Loucy (cell line): ENCODE data around the gene CDC42EP3.

ENCODE experiments used
- H2AFZ ChIP-seq: fragments of 200-600 bp; sonication (generic); 2 replicates; pipeline ENCODE4 v1.6.0; 2016; ENCODE audit warnings: antibody characterized with exemption, mild to moderate bottlenecking, low read length, moderate library complexity
- H3F3A ChIP-seq: fragments of 200-600 bp; 2 replicates; pipeline ENCODE4 v1.6.0; 2016; ENCODE audit warnings: antibody characterized with exemption, low read depth, mild to moderate bottlenecking
- H3K27me3 ChIP-seq: fragments of 200-600 bp; sonication (generic); 2 replicates; pipeline ENCODE4 v1.6.1; 2014; ENCODE audit warnings: low read length, mild to moderate bottlenecking; ENCODE audit not compliant: insufficient read depth, poor library complexity, severe bottlenecking
- H3K36me3 ChIP-seq: fragments of 200-600 bp; sonication (generic); 2 replicates; pipeline ENCODE4 v1.6.1; 2016; ENCODE audit warnings: low read length; ENCODE audit not compliant: insufficient read depth
- H3K4me1 ChIP-seq: fragments of 200-600 bp; sonication (generic); 2 replicates; pipeline ENCODE4 v1.5.1; 2014; ENCODE audit warnings: low read length, mild to moderate bottlenecking; ENCODE audit not compliant: insufficient read depth, poor library complexity, severe bottlenecking
- H3K4me2 ChIP-seq: fragments of 200-600 bp; sonication (generic); 2 replicates; pipeline ENCODE4 v1.6.0; 2014; ENCODE audit warnings: antibody characterized with exemption, low read length, low read depth, mild to moderate bottlenecking; ENCODE audit not compliant: poor library complexity, severe bottlenecking
- H3K4me3 ChIP-seq: fragments of 200-600 bp; sonication (generic); 2 replicates; pipeline ENCODE4 v1.5.1; 2014; ENCODE audit warnings: low read length, mild to moderate bottlenecking, mixed read lengths; ENCODE audit not compliant: poor library complexity, severe bottlenecking
- H3K79me2 ChIP-seq: fragments of 200-600 bp; sonication (generic); 2 replicates; pipeline ENCODE4 v1.6.1; 2014; ENCODE audit warnings: low read length; ENCODE audit not compliant: insufficient read depth
- H3K9ac ChIP-seq: fragments of 200-600 bp; sonication (generic); 2 replicates; pipeline ENCODE4 v1.6.0; 2014; ENCODE audit warnings: mild to moderate bottlenecking, low read depth, low read length, moderate library complexity; ENCODE audit not compliant: poor library complexity, severe bottlenecking
- H3K9me2 ChIP-seq: fragments of 200-600 bp; sonication (generic); replicated peaks from 2 replicates; pipeline ENCODE4 v1.6.1; 2016; ENCODE audit warnings: low read depth, low read length, mixed read lengths
- H3K9me3 ChIP-seq: fragments of 200-600 bp; sonication (generic); 2 replicates; pipeline ENCODE4 v1.6.1; 2014; ENCODE audit warnings: mild to moderate bottlenecking, antibody characterized with exemption, low read length, low read depth; ENCODE audit not compliant: insufficient read depth
- H4K20me1 ChIP-seq: fragments of 200-600 bp; sonication (generic); 2 replicates; pipeline ENCODE4 v1.6.0; 2014; ENCODE audit warnings: antibody characterized with exemption, low read length, mild to moderate bottlenecking; ENCODE audit not compliant: insufficient read depth, poor library complexity, severe bottlenecking
- EZH2phosphoT487 ChIP-seq: fragments of 200-600 bp; IDR thresholded peaks from 2 replicates; pipeline ENCODE4 v1.6.1; 2018; ENCODE audit warnings: antibody characterized with exemption, mild to moderate bottlenecking, moderate library complexity, borderline replicate concordance
- TF ChIP-seq, protein P1 (sequence below): fragments of 200-600 bp; sonication (generic); conservative IDR thresholded peaks from 2 replicates; pipeline ENCODE4 v1.5.1; 2014; ENCODE audit warnings: mild to moderate bottlenecking, antibody characterized with exemption, low read length

Gene CDC42EP3

DNA sequence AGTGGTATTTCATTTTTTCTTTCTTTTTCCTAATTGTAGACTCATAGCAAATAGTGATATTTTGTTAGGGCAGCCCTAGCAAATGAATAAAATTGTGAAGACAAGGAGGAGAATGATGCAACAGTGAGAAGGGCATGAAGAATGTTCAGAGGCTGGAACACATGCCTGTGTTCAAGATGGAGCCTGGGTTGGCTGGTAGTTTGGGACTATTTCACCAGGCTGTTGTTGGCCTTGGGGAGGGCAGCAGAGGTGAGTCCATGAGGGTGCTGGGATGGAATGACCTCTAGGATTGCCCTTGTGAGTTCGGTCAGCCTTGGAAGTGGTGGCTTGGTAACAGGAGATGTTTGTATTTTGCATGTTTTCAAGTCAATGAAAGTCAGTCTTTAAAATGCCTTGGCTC is 10.1 kb upstream of the CDC42EP3 start:
- Histone ChIP-seq H2AFZ (no peak overlapping the region), H3K36me3 (no peaks in the 10 kb centered on the region), H3K4me3 (no peak overlapping the region), H3K27me3 (no peaks in the 10 kb centered on the region), H3K4me1 (peaks cover 32% of the 10 kb centered on the region), H3F3A (no peaks in the 10 kb centered on the region), H3K79me2 (no peaks in the 10 kb centered on the region), H3K9me2 (no peaks in the 10 kb centered on the region), H4K20me1 (no peaks in the 10 kb centered on the region), H3K9me3 (no peaks in the 10 kb centered on the region), H3K9ac (no peak overlapping the region), H3K4me2 (no peak overlapping the region)
- no peak for TF ChIP-seq EZH2phosphoT487
- TF ChIP-seq, protein P1, sequence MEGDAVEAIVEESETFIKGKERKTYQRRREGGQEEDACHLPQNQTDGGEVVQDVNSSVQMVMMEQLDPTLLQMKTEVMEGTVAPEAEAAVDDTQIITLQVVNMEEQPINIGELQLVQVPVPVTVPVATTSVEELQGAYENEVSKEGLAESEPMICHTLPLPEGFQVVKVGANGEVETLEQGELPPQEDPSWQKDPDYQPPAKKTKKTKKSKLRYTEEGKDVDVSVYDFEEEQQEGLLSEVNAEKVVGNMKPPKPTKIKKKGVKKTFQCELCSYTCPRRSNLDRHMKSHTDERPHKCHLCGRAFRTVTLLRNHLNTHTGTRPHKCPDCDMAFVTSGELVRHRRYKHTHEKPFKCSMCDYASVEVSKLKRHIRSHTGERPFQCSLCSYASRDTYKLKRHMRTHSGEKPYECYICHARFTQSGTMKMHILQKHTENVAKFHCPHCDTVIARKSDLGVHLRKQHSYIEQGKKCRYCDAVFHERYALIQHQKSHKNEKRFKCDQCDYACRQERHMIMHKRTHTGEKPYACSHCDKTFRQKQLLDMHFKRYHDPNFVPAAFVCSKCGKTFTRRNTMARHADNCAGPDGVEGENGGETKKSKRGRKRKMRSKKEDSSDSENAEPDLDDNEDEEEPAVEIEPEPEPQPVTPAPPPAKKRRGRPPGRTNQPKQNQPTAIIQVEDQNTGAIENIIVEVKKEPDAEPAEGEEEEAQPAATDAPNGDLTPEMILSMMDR: no peak

DNA sequence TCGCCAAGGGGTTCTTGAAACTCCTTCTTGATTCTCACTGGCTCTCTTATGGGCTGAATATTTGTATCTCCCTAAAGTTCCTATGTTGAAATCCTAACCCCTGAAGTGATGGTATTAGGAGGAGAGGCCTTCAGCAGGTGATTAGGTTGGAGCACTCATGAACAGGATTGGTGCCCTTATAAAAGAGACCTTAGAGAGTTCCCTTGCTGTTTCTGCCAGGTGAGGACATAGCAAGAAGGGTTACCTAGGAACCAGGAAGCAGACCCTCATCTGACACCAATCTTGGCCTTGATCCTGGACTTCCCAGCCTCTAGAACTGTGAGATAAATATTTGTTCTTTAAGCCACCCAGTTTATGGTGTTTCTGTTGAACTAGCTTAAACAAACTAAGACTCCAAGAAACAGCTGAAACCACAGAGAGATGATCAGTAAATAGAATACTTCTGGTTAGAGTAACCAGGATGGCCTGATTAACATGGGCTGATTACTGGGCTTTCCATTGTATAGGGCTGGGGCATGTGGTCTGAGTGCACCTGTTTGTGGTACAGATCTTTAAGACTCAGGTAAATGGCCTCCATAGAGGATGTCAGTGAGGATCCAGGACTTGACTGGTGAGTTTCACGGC is 7.7 kb upstream of the CDC42EP3 start:
- Histone ChIP-seq H3K27me3 (no peaks in the 10 kb centered on the region), H3K4me2 (no peak overlapping the region), H3K4me1 (peaks cover 18% of the 10 kb centered on the region), H4K20me1 (no peaks in the 10 kb centered on the region), H3K9me2 (no peaks in the 10 kb centered on the region), H3K9ac (no peak overlapping the region), H2AFZ (no peak overlapping the region), H3K4me3 (no peak overlapping the region), H3K9me3 (no peaks in the 10 kb centered on the region), H3F3A (no peaks in the 10 kb centered on the region), H3K79me2 (no peaks in the 10 kb centered on the region), H3K36me3 (no peaks in the 10 kb centered on the region)
- TF ChIP-seq, protein P1: no peak
- TF ChIP-seq EZH2phosphoT487: no peak

DNA sequence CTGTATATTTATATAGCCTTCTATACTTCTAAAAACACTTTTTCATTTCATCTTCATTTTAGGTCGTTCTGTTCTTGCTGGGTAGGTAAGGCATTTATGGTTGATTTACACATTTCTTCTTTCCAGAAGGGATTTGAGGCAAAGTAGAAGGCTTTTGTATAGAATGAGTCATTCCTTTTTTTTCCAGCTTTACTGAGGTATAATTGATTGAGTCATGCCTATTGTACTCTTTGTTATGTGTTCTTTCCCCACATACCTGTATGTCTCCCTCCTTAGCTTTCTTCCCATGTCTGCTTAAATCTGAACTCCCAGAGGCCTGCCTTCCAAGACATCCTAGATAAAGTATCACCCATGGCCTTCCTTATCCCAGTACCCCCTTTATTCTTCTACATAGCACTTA is 4.8 kb upstream of the CDC42EP3 start:
- H3K9ac ChIP-seq: no peak overlapping the region
- no peaks in the 10 kb centered on the region for H3K9me2 ChIP-seq
- H2AFZ ChIP-seq: no peak overlapping the region
- peaks cover 2% of the 10 kb centered on the region for H3K79me2 ChIP-seq
- H3K9me3 ChIP-seq: no peaks in the 10 kb centered on the region
- TF ChIP-seq, protein P1: no peak
- TF ChIP-seq EZH2phosphoT487: no peak
- H3K4me2 ChIP-seq: no peak overlapping the region
- peaks cover 1% of the 10 kb centered on the region for H4K20me1 ChIP-seq
- no peaks in the 10 kb centered on the region for H3K27me3 ChIP-seq
- H3K4me3 ChIP-seq: no peak overlapping the region
- H3K4me1 ChIP-seq: peaks cover 3% of the 10 kb centered on the region
- no peaks in the 10 kb centered on the region for H3F3A ChIP-seq
- no peaks in the 10 kb centered on the region for H3K36me3 ChIP-seq
